OCI-LY7 (cell line): ENCODE data around the gene DNAJB9. TPM values are rescaled to one million over a fixed set of nuclear protein-coding genes. Genes with fewer than 3 reads are reported as not detected.

ENCODE experiments used
- BruUV-seq: library from RNA; stranded (reverse); fragments of 400-500 nt; replicated peaks from 2 replicates; lab custom pipeline; 2021; lab: Mats Ljungman, UMichigan
- CTCF ChIA-PET: fragments of 300-600 bp; sonication (Branson Sonifier 250); formaldehyde crosslinking; loops from one replicate; lab custom pipeline; 2022; ENCODE audit warnings: antibody characterized with exemption; ENCODE audit not compliant: unreplicated experiment; lab: Charles Lee
- POLR2A ChIA-PET: fragments of 300-600 bp; sonication (Branson Sonifier 250); formaldehyde crosslinking; loops from one replicate; lab custom pipeline; 2022; ENCODE audit warnings: antibody characterized with exemption; lab: Charles Lee
- DNase-seq: peaks from one replicate; pipeline ENCODE4 v3.0.0-alpha.2; 2015; ENCODE audit warnings: low spot score
- H2AFZ ChIP-seq: fragments of 200-600 bp; sonication (generic), shearing (Covaris generic); 2 replicates; pipeline ENCODE4 v1.6.1; 2014; ENCODE audit warnings: mild to moderate bottlenecking, antibody characterized with exemption, low read length, moderate library complexity
- H3K27ac ChIP-seq: fragments of 200-600 bp; sonication (generic); 2 replicates; pipeline ENCODE4 v1.5.1; 2014; ENCODE audit warnings: mixed run types, low read depth, mild to moderate bottlenecking, moderate library complexity, low read length, inconsistent platforms; ENCODE audit not compliant: poor library complexity, severe bottlenecking
- H3K36me3 ChIP-seq: fragments of 200-600 bp; sonication (generic); 2 replicates; pipeline ENCODE4 v1.6.1; 2014; ENCODE audit warnings: mild to moderate bottlenecking, antibody characterized with exemption, low read length, moderate library complexity, mixed read lengths; ENCODE audit not compliant: insufficient read depth
- H3K4me1 ChIP-seq: fragments of 200-600 bp; sonication (generic); 2 replicates; pipeline ENCODE4 v1.5.1; 2014; ENCODE audit warnings: mild to moderate bottlenecking, low read length; ENCODE audit not compliant: insufficient read depth, poor library complexity, severe bottlenecking
- H3K4me2 ChIP-seq: fragments of 200-600 bp; sonication (generic); 2 replicates; pipeline ENCODE4 v1.6.1; 2014; ENCODE audit warnings: mild to moderate bottlenecking, low read length
- H3K4me3 ChIP-seq: fragments of 200-600 bp; sonication (generic); 2 replicates; pipeline ENCODE4 v1.5.1; 2014; ENCODE audit warnings: mild to moderate bottlenecking, low read depth, low read length; ENCODE audit not compliant: poor library complexity, severe bottlenecking
- H3K79me2 ChIP-seq: fragments of 200-600 bp; sonication (generic); 2 replicates; pipeline ENCODE4 v1.6.1; 2016; ENCODE audit warnings: low read depth, mild to moderate bottlenecking, low read length, moderate library complexity, mixed read lengths; ENCODE audit not compliant: insufficient read depth
- H3K9me2 ChIP-seq: fragments of 200-600 bp; sonication (generic); 2 replicates; pipeline ENCODE4 v1.6.1; 2016; ENCODE audit warnings: mild to moderate bottlenecking, low read length, mixed read lengths; ENCODE audit not compliant: insufficient read depth
- H3K9me3 ChIP-seq: fragments of 200-600 bp; sonication (generic); 2 replicates; pipeline ENCODE4 v1.6.1; 2014; ENCODE audit warnings: mild to moderate bottlenecking, mixed run types, low read length, mixed read lengths
- H4K20me1 ChIP-seq: fragments of 200-600 bp; sonication (generic); 2 replicates; pipeline ENCODE4 v1.6.1; 2014; ENCODE audit warnings: mild to moderate bottlenecking, antibody characterized with exemption, low read length, moderate library complexity, mixed read lengths; ENCODE audit not compliant: insufficient read depth
- CTCF ChIP-seq: fragments of 200-600 bp; sonication (generic); conservative IDR thresholded peaks from 2 replicates; pipeline ENCODE4 v1.5.1; 2014; ENCODE audit warnings: mild to moderate bottlenecking, antibody characterized with exemption, low read length, moderate library complexity, mixed read lengths
- EZH2phosphoT487 ChIP-seq: fragments of 200-600 bp; sonication (generic); IDR thresholded peaks from 2 replicates; pipeline ENCODE4 v1.6.1; 2018; ENCODE audit warnings: low read depth, borderline replicate concordance, mild to moderate bottlenecking, mixed run types, antibody characterized with exemption, low read length, moderate library complexity, mixed read lengths
- intact Hi-C: fragments of 100-400 bp; cut with micrococcal nuclease; formaldehyde crosslinking; loops from one replicate; pipeline ENCODE4 v1.10.0; 2022; ENCODE audit not compliant: unreplicated experiment
- total RNA-seq, 2 experiments: library from RNA; depleted of rRNA in 1 of 2; stranded (reverse); fragments of >200 nt in 1 of 2; shearing (Covaris generic) in 1 of 2; gene quantifications; 2 replicates each; pipeline ENCODE4 v1.2.3, GENCODE V29; 2014 to 2022

Gene DNAJB9
- total RNA-seq, 2 experiments from 2014 or later: 11.4 to 20.3 TPM

GRCh38 chr7:108603656-108604306, 34.1 kb downstream of the DNAJB9 start:
- H3K4me3 ChIP-seq: no peak overlapping the region

DNA sequence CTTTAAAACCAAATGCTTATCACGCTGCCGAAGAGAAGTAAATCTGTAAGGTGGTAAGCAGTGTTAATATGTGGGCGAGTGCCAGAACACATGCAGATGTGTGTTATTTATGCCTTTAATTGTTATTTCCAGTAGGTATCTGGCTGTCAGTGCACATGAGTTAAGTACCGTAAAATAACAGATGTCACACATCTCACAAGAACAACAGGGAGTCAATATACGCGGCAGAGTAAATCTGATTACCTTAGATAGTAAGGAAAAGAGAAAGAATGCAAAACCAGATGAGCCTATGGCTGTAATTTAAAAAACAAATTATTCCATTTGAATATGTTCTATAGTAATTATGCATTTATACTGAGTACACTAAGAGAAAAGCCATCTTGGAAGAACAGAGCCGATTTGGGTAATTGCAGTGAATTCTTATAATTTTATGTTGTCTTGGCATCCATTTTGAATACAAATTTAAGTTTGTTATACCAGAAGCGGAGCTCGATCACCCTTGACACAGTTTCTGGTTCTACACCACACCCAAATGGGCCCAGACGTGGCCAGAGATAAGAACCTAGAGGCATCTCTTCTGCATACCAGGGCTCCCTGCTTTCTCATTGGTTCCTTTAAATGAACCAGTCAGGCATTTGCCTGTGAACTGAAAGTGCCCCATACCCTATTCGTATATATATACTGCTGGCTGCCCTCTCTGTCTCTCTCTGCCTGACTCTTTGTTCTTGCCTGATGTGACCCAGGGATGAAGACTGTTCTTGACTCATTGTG, 34.8 kb downstream of the DNAJB9 start:
- Histone ChIP-seq H3K4me2 (no peak overlapping the region), H3K4me3 (no peak overlapping the region), H3K36me3 (no peaks in the 10 kb centered on the region), H3K79me2 (no peaks in the 10 kb centered on the region), H2AFZ (no peak overlapping the region), H3K4me1 (no peaks in the 10 kb centered on the region), H4K20me1 (no peaks in the 10 kb centered on the region), H3K9me3 (no peaks in the 10 kb centered on the region), H3K27ac (no peak overlapping the region), H3K9me2 (no peaks in the 10 kb centered on the region)
- ChIA-PET CTCF (no interaction called here), POLR2A (interaction anchor here (0.8 kb wide), 1 partner anchor 25 kb away, joined by 4 read pairs; no protein-coding TSS in a partner anchor)
- BruUV-seq: no TSS peak
- DNase-seq: no peak
- TF ChIP-seq CTCF (no peak), EZH2phosphoT487 (no peak)
- intact Hi-C loops: no loop called here

More at GRCh38 chr7:108603656-108604306, 34.1 kb downstream of the DNAJB9 start:
- H3K4me2 ChIP-seq: no peak overlapping the region
- POLR2A ChIA-PET: interaction anchor here (0.6 to 1.5 kb wide), 2 partner anchors 26 to 58 kb away, joined by 3 to 4 read pairs; no protein-coding TSS in a partner anchor
- H4K20me1 ChIP-seq: no peaks in the 10 kb centered on the region
- BruUV-seq: no TSS peak
- CTCF ChIA-PET: no interaction called here
- intact Hi-C loops: no loop called here
- H3K36me3 ChIP-seq: no peaks in the 10 kb centered on the region
- no peaks in the 10 kb centered on the region for H3K79me2 ChIP-seq
- H3K27ac ChIP-seq: no peak overlapping the region
- H3K9me2 ChIP-seq: no peaks in the 10 kb centered on the region
- no peak overlapping the region for H2AFZ ChIP-seq
- TF ChIP-seq CTCF: no peak
- TF ChIP-seq EZH2phosphoT487: no peak
- no peak for DNase-seq
- H3K4me1 ChIP-seq: no peaks in the 10 kb centered on the region
- H3K9me3 ChIP-seq: no peaks in the 10 kb centered on the region
